Measurements from ENCODE around the gene OR6C75.
"Not testable (repeated sequence)": the region's sequence is repeated elsewhere in the genome, so short reads cannot be mapped to it uniquely, and the experiment has no call there.

The OR6C75 gene

GRCh38 chr12:55362675-55363074, at the start of gene OR6C75:
Gene OR6C75 (plus strand): TSS chr12:55362975. CDS start chr12:55365111, 2,136 bp downstream.
- DNase-seq, result no peak

DNA sequence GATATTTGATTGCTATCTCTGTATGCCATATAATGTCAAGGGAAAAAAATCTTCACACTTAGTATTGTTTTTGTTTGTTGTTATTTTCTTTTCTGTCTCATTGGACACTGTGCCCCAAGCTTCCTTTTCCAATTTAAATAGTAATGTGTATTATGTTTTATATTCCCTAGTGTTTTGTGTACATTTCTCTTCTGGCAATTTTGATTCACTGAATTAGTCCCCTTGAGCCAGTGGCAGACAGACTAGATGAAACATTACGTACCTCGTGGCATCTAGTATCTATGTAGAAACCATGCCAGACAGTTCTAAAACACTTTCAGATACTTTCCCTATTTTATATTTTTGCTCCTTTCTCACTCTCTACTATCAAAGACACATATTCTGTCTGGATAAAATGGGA, 48.7 kb upstream of the OR6C75 start, which contains the start of gene OR6C1:
Gene OR6C1 (plus strand): TSS at position 301 of the 400 bp plus-strand sequence. CDS start 6,257 bp downstream, outside the sequence.
- no peak for DNase-seq

DNA sequence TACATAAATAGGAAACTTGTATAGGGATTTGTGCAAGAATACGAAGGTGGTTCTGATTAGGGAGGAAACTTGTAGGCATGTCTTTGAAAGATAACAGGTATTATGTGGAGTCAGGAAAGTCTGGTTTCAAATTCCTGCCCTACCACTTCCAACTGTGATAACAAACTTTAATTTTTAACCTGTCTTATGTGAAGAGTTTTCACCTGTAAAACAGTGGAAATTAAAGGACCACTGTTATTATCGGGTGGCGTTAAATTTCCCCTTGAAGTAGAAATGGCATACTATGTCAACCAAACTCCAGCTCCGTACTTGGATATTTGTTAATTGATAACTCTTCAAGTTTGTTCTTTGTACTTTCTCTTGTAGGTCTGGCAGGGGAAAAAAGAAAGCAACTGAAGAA, 42.6 kb upstream of the OR6C75 start:
- no peak for DNase-seq

DNA sequence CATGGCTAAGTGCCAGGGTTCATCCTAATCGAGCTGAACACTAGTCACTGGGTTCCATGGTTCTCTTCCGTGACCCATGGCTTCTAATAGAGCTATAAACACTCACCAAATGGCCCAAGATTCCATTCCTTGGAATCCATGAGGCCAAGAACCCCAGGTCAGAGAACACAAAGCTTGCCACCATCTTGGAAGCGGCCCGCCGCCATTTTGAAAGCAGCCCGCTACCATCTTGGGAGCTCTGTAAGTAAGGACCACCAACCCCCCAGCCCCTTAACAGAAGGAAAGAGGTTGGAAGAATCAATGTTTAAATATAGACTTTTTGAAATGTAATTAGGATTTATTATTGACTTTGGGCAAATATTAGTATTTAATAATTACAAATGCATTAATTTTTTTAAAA, 37.0 kb upstream of the OR6C75 start:
- DNase-seq, result not testable (repeated sequence)

DNA sequence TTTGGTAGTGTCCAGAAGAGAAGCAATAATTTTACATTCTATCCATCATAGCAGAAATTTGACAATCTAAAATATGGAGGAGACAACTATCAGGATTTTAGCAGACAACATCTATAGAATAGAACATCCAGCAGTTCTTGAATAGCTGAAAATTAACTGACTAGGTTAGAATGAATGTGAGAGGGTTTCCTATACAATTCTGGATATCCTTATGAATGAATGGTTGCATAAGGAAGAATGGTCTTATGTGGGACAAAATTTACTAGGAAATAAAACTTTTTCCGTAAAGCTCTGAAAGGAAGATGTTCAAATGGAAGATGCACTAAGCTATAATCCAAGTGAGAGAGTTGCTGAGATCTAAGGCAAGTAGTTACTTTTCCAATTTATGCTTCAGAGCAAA, 32.3 kb upstream of the OR6C75 start, which contains the start of gene OR6C3:
Gene OR6C3 (plus strand): TSS at position 301 of the 400 bp plus-strand sequence. CDS start 955 bp downstream, outside the sequence.
- DNase-seq, result no peak

- DNase-seq, result no peak
Measured at GRCh38 chr12:55336002-55336401, 26.8 kb upstream of the OR6C75 start.

GRCh38 chr12:55355338-55355737, 7.4 kb upstream of the OR6C75 start:
- DNase-seq, result not testable (repeated sequence)

DNA sequence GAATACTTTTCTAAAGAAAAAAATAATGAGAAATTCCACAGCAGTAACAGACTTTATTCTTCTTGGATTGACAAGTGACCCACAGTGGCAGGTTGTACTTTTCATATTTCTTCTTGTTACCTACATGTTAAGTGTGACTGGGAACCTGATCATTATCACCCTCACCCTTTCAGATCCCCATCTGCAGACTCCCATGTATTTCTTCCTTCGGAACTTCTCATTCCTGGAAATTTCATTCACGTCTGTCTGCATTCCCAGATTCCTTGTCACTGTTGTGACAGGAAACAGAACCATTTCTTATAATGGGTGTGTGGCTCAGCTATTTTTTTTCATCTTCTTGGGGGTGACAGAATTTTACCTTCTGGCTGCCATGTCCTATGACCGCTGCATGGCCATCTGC, 2.3 kb downstream of the OR6C75 start:
- no peak for DNase-seq

DNA sequence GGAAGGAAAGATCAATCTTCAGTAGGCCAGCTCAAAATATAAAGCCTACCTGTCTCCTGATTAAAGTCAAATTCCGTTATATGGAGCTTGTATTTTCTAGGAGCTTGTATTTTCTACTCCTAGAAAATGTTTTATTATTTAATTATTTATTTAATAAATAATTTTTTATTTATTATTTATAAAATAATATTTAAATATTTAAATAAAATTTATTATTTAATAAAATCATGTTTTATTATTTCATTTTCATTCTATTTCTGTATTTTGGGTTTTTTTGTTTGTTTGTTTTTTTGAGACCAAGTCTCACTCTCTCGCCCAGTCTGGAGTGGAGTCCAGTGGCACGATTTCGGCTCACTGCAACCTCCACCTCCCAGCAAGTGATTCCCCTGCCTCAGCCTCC, 9.7 kb downstream of the OR6C75 start:
- DNase-seq, result no peak

- DNase-seq, result no peak
Measured at GRCh38 chr12:55385891-55386290, 23.1 kb downstream of the OR6C75 start.

- DNase-seq, result no peak
Measured at GRCh38 chr12:55392032-55392795, 29.4 kb downstream of the OR6C75 start.

- DNase-seq, result no peak
Measured at GRCh38 chr12:55396326-55396725, 33.6 kb downstream of the OR6C75 start.

- DNase-seq, result no peak
Measured at GRCh38 chr12:55400229-55400628, 37.5 kb downstream of the OR6C75 start, which contains the start of gene OR6C65. Gene OR6C65 (plus strand): TSS chr12:55400529. CDS start chr12:55400529, 0 bp downstream.

DNA sequence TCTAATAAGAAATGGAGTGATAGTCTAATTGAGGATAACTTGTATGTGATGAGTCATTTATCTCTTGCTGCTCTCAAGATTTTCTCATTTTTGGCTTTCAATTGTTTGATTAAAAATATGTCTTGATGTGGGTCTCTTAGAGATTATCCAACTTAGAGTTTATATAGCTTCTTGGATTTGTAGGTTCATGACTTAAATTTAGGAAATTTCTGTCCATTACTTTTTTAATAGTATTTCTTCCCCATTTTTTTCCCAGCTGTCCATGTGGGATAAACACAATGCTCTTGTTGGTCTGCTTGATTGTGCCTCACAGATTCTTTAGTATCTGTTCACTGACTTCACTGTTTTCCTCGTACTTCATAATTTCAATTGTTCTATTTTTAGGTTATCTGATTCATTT, 45.1 kb downstream of the OR6C75 start:
- DNase-seq, result no peak

DNA sequence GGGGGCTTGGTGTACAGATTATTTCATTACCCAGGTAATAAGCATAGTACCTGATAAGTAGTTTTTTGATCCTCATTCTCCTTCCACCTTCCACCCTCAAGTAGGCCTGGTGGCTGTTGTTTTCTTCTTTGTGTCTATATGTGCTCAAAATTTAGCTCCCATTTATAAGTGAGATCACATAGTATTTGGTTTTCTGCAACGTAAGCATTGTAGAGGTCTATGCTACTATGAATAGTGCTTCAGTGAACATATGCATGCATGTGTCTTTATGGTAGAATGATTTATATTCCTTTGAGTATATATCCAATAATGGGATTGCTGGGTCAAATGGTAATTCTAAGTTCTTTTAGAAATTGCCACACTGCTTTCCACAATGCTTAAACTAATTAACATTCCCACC, 46.4 kb downstream of the OR6C75 start:
- DNase-seq, result not testable (repeated sequence)

DNA sequence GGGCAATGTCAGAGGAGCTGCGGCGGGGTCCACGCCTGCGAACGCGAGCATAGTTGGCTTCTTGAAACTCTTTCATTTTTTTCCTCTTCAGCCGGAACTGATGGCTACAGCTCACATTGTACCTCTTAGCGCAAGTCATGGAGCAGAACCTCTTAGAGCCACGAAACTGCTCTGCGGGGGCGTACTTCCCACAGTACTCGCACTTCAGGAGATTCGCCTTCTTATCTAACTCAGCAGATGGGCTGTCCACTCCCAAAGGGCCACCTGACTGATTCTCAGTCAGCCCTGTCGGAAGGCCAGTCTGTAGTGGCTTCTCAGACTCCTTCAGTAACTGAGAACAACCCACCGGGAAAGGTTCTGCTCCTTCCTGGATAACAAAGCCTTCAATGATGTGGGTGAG, 49.4 kb downstream of the OR6C75 start:
- DNase-seq, result not testable (repeated sequence)

- not testable (repeated sequence) for DNase-seq
Measured at GRCh38 chr12:55413498-55414388, 51.0 kb downstream of the OR6C75 start.

DNA sequence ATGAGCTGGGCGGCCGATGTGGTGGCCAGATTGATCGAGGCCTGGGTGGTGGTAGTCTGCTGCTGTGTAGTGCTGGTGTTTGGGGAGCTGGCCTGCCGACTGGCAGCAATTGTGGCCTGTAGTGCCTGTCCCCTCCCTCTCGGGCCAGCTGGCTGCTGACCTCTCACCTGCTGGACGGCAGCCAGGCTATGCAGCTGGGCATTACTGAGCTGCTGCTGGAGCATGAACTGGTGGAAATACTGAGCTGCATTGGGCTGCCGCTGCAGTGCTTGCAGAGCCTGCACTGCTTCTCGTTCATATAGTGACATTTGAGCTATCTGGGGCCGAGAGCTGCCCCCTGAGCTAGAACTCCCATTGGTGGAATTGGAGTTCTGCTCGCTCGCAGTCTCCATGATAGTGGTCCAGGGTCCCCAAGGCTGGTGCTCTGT, 51.6 kb downstream of the OR6C75 start:
- DNase-seq, result not testable (repeated sequence)

- not testable (repeated sequence) for DNase-seq
Measured at GRCh38 chr12:55414889-55415288, 52.1 kb downstream of the OR6C75 start.

DNA sequence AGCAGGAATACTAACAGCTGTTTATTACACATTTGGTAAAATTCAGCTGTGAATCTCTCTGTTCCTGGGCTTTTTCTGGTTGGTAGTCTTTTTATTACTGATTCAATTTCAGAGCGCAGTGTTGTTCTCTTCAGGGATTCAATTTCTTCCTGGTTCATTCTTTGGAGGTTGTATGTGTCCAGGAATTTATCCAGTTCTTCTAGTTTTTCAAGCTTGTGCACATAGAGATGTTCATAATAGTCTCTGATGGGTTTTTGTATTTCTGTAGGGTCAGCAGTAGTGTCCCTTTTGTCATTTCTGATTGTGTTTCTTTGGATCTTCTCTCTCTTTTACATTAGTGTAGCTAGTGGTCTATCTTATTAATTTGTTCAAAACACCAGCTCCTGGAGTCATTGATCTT, 54.2 kb downstream of the OR6C75 start:
- no peak for DNase-seq

All from GDM1 (cell line).